IPS-NIHi7 (cell line): ENCODE data around the gene NSMCE1.

Source experiments
- DNase-seq: peaks from one replicate; pipeline ENCODE4 v3.0.0; 2012; ENCODE audit warnings: mixed read lengths; ENCODE audit errors: extremely low spot score

NSMCE1 gene

DNA sequence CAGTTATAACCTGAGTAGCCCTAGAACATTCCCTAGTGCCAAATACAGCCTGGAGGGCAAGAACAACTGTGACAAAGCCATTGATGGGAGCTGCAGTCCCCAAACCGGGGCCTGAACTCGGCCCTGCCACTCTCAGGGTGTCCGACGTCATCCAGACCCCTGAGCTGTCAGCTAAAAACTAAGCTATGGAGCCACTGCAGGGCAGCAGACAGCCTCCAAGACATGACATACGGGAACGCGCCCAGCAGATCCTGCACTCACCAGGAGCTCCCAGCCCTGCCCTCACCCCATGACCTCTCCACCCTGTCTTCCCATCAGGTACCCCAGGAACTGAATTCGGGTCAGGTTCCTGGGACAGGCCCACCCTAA lies 36.9 kb downstream of the NSMCE1 start:
- DNase-seq: no peak

DNA sequence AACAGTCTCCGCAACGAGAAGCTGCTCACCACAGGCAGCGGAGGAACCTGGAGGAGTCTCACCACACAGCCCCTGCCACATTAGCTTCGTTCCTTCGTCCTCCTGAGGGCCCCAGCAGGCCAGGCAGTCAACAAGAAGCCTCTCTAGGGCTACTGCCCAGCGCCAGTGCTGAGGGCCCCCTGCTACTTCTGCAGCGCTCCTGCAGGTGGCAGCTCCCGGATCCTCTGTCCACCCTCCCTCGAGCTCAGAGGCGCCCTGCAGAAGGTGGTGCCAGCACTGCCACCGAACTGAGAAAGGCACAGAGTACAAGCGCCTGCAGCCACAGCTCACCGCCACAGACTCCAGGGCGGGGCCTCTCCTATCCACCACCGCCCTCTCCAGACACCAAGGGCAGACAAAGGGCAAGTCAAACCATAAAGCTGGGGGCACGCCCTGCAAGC lies 38.0 kb downstream of the NSMCE1 start:
- no peak for DNase-seq

DNA sequence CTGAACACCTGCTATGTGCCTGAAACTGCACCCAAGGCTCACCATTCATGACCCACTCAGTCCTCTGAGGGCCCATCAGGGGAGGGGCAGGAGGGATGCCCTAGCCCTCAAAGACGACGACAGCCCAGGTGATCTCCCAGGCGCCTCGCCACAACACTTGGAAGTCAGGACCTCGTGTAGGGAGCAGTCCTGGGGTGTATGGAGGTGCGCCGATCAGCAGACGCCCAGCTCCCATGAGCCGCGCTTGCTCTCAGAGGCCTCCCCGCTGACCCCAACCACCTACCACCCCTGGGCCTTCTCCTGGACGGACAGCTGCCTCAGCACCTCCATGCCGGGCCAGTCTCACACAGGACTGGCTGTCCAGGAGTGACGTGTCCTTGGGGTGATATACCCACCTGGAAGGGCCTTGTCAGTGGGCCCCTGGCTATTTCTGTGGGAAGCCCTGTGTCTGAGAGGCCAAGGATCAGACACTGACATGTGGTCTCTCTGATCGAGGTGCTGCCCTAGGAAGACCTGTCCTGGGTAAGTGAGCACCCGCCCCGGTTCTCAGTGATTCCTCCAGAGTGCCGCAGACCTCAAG lies 38.6 kb downstream of the NSMCE1 start:
- DNase-seq: no peak

DNA sequence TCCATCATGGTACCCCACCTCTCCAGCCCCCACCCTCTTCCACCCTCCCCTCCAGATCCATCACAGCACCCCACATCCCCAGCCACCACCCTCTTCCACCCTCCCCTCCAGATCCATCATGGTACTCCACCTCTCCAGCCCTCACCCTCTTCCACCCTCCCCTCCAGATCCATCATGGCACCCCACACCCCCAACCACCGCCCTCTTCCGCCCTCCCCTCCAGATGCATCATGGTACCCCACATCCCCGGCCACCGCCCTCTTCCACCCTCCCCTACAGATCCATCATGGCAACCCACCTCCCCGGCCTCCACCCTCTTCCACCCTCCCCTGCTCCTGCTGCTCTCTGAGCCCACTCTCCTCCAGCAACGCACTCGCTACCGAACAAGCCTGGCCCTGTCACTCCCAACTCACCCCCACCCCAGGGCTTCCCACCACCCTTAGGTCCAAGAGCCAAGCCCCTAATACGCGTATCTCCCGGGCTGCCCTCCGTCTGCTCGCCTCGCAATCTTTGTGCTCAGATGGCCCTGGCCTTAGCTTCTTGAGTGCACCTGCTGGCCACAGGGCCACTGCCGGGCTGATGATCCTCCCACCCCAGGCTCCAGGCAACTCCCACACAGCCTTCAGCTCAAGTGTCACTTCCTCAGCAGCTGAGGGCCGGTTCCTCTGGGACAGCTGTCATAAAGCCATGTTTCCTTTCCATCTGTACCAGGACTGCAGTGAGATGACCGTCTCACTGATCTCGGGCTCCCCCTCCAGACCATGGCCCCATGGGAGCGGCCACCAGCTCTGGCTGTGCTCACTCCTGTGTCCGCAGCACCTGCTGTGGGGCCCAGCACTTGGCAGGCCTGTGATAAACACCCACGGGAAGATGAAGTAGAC lies 39.7 kb downstream of the NSMCE1 start:
- DNase-seq: no peak

DNA sequence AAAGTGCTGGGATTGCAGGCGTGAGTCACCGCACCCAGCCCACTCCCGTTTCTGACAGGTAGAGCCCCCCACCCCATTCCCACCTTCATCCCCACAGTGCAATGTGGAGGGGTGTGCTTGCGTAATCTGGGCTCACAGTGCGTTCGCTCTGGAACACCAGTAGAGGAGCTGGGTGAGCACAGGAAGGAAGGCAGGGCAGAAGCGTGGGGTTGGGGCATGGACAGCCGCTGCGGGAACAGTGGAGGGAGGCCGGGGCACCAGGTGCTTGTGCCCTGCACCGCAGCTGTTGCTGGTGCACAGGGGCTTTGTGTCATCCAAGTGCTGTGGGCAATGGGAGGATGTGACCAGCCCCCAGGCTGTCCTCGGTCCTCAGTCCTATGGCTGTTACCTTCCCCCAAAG lies 40.5 kb downstream of the NSMCE1 start:
- DNase-seq: no peak

DNA sequence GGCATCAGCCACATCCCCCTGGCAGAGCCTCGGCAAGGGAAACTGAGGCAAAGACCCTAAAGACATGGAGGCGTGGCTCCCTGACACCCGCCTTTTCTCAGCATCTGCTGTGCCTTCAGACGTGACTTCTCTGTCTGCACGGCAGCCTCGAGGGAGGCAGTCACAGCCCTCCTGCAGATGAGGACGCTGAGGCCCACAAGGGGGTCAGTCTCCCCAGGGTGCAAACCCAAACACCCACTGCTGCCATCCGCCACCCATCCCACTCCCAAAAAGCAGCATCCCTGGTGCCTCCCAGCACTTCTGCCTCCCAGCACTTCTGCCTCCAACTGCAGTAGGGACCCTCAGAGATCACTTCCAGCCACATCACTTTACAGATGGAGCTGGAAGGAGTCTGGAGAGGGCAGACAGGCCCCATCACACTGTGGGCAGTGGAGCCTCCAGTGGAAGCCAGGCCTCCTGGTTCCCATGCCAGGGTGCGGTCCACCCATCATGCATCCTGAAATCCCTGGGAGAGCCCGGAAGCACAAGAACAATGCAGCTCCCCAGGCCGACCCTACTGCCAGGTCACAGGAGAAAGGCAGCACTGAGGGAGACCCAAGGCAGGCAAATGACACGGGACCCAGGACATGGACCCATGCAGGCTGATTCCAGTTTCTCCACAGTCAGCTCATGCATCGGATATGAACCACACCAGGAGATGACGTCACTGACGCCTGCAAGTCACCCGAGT lies 41.4 kb downstream of the NSMCE1 start:
- DNase-seq: no peak

DNA sequence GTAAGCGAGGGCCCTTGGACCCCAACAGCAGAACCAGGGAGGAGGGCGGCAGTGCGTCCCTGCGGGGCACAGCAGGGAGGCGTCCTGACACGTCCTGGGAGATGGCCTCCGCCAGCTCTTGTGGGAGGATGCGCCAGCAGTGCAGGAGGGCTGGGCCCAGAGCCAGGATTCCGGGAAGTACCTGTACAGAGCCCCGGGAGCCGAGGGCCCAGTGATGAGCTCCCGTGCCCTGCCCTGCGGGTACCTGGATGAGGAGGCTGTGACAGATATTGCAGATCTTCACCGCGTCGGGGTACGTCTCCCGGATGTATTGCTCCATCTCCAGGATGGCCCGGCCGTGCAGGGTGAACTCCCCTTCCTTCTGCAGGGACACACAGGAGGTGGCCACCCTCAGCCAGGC lies 42.1 kb downstream of the NSMCE1 start:
- DNase-seq: no peak

DNA sequence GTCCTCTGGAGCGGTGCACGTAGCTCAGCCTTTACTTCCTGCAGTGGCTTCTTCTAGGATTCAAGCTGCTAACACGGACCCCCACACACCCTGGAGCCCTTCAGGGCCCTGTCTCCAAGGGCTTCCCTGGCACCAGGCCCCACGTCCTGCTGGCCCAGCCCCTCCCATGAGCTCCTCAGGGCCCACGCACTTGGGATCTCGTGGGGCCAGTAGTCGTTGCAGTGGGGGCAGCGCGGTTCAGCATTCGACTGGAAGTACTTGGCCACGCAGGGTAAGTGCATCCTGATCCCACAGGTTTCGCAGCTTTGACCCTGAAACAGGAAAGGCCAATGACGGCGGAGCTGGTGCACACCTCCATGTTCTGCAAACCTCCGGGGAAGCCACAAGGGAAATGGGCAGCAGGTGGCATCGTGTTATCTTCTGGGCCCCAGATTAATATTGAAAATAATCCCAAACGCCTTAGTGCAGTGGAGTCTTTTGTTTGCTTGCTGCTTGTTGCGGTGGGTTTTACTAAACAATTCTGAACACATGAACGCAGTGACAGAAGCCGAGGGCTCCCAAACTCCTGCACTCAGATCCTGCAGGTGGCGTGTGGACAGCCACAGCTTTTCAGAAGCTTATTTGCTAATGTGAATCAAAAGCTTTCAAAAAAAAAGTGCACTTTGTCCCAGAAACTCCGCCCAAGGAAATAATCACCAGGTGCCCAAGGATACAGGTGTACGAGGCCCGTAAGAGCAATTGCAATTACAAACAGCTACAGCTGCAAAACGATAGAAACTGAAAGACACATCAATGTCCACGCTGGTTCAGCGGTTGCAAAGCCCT lies 42.8 kb downstream of the NSMCE1 start:
- DNase-seq: no peak

DNA sequence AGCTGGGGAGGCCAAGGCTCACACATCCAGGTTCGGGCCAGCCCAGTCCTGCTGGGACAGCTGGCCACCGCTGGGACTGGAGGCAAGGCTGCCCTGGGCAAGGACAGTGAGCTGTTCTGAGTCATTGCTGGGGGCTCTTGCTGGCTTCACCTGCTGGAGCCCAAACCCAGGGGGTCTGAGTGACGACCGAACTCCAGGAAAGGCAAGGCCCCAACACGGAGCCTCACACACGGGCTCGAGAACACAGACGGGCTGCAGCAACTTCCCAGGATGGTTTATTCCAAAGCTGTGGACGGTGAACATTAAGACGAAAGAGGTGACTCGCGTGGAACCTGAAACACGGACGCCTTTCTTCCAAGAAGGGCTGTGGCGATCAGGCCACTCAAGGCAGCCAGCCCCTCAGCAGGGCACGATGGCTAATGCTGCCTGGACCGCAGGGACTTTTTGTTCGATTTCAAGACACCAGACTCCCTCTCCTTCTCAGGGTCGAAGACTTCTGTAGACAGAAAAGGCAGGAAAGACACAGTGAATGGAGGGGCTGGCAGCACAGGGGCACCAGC lies 43.8 kb downstream of the NSMCE1 start:
- DNase-seq: no peak

DNA sequence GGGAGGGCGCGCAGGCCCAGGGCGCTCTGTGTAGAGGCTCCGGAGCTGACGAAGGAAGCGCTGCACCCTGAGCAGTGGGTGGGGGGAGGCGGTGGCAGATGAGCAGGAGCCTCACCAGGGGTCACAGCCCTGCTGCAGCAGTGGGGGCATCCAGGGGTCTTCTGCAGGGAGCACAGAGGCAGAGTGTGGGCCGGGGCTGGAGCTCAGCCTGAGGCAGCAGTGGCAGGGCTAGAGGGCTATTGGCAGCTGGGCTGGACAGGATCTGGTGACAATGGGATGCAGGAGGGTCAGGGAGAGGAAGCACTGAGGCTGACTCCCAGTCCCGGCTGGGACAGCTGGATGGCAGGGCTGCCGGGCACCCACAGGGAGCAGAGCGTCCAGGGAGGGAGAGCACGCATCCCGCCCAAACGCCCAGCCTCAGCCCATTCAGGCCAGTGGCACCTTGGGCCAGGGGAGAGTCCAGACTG lies 44.3 kb downstream of the NSMCE1 start:
- no peak for DNase-seq

DNA sequence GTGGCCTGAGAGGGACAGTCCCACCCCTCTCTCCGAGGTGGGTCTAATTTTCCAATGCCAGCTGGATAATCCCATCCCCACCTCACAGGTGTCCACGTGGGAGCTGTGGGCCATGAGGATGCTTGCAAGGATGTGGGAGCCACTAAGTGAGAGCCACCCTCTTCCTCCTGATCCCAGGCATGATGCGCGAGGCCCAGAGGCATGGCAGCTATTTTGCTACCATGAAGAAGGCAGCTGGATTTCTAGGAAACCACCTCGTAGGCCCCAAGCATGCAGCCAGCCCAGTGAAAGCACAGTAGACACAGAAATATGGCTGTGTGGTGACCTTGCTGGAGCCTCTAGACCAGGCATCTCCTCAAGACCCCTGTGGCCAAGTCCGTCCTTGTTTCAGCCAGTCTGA lies 44.9 kb downstream of the NSMCE1 start:
- DNase-seq: no peak

DNA sequence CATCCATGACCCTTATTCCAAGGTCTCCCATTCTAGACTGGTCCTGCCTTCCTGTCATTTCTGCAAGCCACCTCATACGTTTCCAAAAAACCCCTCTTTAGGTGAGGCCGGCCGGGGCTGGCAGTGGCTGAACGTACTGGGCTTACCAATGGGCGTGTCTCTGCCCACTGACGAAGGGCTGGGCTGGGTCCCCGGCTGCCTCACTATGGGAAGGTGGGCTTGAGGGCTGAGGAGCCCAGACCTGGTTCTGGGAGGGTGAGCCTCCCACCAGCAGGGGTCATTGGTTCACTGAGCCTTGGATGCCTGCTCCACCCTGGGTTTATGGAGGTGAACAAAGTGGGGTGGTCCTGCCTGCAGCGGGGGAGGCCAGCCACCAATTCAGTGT lies 45.4 kb downstream of the NSMCE1 start:
- DNase-seq: no peak

DNA sequence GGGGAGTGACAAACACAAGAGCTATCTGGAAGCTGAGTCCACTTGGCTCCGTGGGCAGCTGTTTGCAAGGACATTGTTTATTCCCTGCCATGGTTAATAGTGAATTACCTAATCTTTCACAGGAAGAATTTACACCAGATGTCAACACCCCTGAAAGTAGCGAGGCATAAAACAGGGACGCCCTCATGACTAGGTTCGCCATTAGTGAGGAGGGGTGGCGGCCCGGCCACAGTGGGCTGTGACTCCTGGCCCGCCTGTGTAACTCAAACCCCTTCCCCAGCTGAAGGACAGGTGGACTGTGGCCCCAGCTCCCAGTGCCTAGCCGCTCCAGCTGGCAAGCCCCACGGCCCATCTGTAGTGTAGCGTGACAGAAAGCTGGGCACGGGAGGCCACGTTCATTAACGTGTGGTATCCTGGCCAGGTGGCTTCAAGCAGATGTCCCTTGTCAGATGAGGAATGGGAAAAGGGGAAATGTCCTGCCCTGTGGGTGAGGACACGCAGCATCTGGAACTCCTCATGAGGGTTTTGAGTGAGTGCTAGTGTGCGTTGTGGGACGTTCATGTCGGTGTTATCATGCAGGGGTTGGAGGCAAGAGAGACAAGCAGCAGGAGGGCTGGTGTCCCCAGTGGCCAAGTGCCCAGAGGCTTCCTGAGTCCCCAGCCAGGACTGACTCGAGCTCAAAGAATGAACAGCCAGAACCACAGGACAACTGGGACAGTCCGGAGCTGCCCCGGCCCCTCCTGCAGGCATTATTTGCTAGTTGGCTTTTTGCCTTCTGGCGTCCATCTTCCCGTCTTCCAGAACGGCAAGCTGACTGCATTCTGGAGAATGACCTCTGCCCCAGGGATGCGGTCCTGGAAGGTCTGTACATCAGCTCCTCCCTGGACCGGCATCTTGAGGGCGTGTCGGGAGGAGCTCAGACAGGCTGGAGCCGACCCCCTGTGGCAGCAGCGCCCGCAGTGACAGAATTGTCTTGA lies 46.0 kb downstream of the NSMCE1 start:
- no peak for DNase-seq

DNA sequence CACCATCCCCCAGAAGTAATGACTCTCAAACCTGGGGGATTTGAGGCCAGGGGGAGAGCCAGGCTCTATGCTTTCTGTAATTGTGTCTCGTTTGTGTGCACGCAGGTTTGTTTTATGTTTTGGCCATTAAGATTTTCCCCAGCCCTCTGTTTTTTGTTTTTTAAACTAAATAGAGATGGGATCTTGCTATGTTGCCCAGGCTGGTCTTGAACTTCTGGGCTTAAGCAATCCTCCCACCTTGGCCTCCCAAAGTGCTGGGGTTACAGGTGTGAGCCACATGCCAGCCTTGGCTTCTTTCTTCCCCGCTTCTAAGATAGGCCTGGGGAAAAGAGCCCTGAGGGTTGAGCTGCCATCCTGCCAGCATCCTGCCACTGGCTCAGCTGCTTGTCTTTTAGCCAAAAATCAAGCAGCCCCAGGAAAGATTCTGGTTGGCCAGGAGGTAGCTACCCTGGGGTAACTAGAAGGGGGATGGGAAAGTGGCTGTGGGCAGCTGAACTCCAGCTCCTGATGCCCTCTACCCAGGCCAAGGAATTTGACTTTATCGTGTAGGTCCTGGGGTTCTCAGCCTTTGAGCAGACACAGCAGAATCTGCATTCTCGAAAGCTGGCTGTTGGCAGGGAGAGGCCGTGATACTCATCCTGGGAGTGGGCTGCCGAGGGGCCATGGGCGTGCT lies 46.9 kb downstream of the NSMCE1 start:
- no peak for DNase-seq

DNA sequence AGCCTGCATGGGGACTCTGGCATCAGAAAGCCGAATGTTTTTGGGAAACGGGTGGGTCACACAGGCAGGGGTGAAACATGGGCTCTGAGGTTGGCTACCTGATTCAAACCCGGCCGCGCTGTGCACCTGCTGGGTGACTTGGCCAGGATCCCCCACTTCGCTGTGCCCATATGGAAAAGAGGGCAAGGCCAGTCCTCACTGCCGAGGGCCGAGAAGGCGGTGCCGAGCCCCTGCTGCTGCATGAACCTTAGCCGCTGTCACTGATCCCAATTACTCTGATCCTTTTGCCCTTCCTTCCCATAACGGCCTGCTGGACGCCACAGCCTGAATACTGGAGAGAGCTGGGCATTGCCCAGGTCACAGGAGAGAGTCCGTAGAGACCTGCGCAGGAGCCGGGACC lies 47.6 kb downstream of the NSMCE1 start:
- DNase-seq: no peak

DNA sequence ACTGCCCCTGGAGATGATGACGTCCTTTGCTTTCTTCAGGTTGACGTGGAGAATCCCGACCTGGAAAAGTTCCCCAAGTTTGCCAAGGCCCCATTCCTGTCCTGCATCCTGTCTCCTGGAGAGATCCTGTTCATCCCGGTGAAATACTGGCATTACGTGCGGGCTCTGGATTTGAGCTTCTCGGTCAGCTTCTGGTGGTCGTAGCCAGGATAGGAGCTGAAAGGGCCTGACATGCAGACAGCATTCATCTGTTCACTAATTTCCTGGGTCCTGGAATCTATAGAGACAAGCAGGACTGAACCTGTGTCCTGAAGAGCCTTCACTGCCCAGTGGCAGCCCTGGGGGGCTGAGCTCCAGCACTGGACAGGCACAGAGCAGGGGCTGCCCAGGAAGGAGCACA lies 48.0 kb downstream of the NSMCE1 start:
- no peak for DNase-seq

DNA sequence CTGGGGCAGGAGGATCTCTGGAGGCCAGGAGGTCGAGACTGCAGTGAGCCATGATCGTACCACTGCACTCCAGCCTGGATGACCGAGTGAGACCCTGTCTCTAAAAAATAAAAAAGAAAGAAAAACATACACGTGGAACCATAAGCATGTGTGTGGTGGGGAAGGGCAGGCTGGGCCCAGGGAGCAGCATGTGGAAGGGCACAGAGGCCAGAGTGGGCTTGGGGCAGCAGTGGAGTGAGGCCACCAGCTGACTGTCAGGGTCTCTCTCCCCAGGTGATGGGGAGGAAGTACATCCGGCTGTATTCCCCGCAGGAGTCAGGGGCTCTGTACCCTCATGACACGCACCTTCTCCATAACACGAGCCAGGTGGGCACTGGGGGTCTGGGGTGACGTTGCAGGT lies 48.5 kb downstream of the NSMCE1 start:
- no peak for DNase-seq

DNA sequence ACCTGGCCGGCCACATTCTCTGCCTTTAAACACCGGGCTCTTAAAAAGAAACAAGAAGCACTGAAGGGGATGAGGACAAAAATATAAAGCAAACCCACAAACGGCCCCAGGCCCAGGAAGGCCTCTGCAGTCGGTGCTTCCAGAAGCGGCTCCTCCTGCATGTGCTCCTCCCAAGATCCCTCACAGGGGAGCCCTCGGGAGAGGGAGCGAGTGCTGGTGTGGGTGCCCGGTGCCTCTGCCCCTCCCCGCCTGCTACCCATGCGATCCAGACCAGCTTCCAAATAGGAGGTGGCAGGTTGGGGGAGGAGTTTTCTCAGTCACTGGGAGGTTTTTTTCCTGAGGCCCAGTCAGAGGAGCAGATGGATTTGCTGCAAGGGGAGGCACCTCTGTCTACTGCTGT lies 49.4 kb downstream of the NSMCE1 start:
- no peak for DNase-seq

DNA sequence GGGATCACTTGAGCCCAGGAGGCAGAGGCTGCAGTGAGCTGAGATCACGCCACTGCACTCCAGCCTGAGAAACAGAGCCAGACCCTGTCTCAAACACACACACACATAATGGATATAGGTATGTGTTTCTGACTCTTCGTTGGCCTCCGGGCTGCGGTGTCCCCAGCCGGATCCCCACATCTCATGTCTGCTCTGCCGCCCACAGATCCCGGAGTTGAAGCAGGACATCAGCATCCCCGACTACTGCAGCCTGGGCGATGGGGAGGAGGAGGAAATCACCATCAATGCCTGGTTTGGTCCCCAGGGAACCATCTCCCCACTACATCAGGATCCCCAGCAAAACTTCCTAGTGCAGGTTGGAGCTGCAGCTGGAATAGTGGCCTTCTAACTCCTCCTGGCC lies 49.8 kb downstream of the NSMCE1 start:
- no peak for DNase-seq

DNA sequence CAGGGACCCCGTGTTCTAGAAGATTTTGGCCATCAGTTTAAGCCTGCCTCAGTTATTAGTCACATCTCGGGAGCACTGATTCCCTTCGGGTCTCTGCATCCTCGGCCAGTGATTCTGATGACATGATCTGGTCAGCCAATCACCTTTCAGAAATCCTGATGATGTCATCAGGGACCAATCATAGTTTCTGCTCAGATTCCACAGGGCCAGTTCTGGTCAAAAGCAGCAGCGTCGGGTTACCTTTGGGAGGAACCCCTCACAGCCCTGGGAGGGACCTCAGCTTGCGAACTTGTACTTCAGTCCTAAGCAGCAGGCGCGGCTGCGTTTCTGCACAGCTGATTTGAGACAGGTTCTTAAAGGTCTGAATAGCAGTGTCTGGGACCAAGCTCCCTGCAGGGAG lies 51.3 kb downstream of the NSMCE1 start:
- peak; percentile 72 for DNase-seq
